H1 (cell line): ENCODE measurements around the gene IL5RA. TPM values are rescaled to one million over a fixed set of nuclear protein-coding genes. Genes with fewer than 3 reads are reported as not detected.

Experiments
- CTCF ChIA-PET: fragments of 300-600 bp; sonication (Branson Sonifier 250); formaldehyde crosslinking; loops from one replicate; lab custom pipeline; 2021; ENCODE audit not compliant: partially characterized antibody; lab: Charles Lee
- POLR2A ChIA-PET: fragments of 300-600 bp; sonication (Branson Sonifier 250); formaldehyde crosslinking; loops from one replicate; lab custom pipeline; 2021; ENCODE audit warnings: inconsistent platforms; ENCODE audit not compliant: partially characterized antibody; lab: Charles Lee
- DNase-seq, 2 experiments: peaks; one replicate each; pipeline versions ENCODE4 v3.0.0 to v3.0.0-alpha.2; 2010 to 2022; ENCODE audit warnings: low spot score in 2 of 2, low read depth in 1 of 2, mixed read lengths in 1 of 2
- FAIRE-seq: peaks from 2 replicates; lab custom pipeline; 2011; peaks lifted over from hg19 to GRCh38; lab: Jason Lieb, UNC
- H2AFZ ChIP-seq: 2 replicates; pipeline ENCODE4 v1.8.1; 2012; ENCODE audit warnings: low read length, inconsistent platforms
- H2AK5ac ChIP-seq: 2 replicates; pipeline ENCODE4 v1.6.1; 2013; ENCODE audit warnings: low read depth, low read length
- H2BK120ac ChIP-seq: replicated peaks from 2 replicates; pipeline ENCODE3; 2013; ENCODE audit warnings: low read depth, low read length, inconsistent platforms
- H2BK12ac ChIP-seq: 2 replicates; pipeline ENCODE4 v1.6.1; 2013; ENCODE audit warnings: low read depth, low read length
- H2BK15ac ChIP-seq: 2 replicates; pipeline ENCODE4 v1.6.1; 2013; ENCODE audit warnings: low read length
- H2BK20ac ChIP-seq: 2 replicates; pipeline ENCODE4 v1.6.1; 2013; ENCODE audit warnings: low read length
- H2BK5ac ChIP-seq: 2 replicates; pipeline ENCODE4 v1.6.1; 2013; ENCODE audit warnings: low read depth, low read length
- H3K14ac ChIP-seq: 2 replicates; pipeline ENCODE4 v1.6.1; 2013; ENCODE audit warnings: inconsistent platforms; ENCODE audit not compliant: insufficient read length
- H3K18ac ChIP-seq: 2 replicates; pipeline ENCODE4 v1.6.1; 2013; ENCODE audit warnings: low read length; ENCODE audit errors: extremely low read depth
- H3K23ac ChIP-seq: 2 replicates; pipeline ENCODE4 v1.6.1; 2013; ENCODE audit warnings: inconsistent platforms; ENCODE audit not compliant: insufficient read length
- H3K23me2 ChIP-seq: 2 replicates; pipeline ENCODE4 v1.6.1; 2013; ENCODE audit warnings: low read depth, low read length
- H3K27ac ChIP-seq: 2 replicates; pipeline ENCODE4 v1.6.1; 2011; ENCODE audit warnings: low read depth, low read length, inconsistent platforms
- H3K27me3 ChIP-seq, 4 experiments: replicated peaks in 1 of 4; 1 replicate in 1 of 4; 2 replicates in 3 of 4; pipeline versions ENCODE4 v1.6.1 to v1.8.1; 2011 to 2013; ENCODE audit warnings: low read length in 3 of 4, mild to moderate bottlenecking in 3 of 4, inconsistent platforms in 2 of 4, mixed read lengths in 2 of 4, moderate library complexity in 1 of 4; ENCODE audit not compliant: control insufficient read depth in 3 of 4, insufficient read depth in 3 of 4; ENCODE audit errors: extremely low read depth in 1 of 4
- H3K36me3 ChIP-seq, 4 experiments: 2 replicates each; pipeline versions ENCODE4 v1.6.1 to v1.8.1; 2011 to 2013; ENCODE audit warnings: mild to moderate bottlenecking in 4 of 4, low read length in 3 of 4, moderate library complexity in 2 of 4, control low read depth in 1 of 4, inconsistent platforms in 1 of 4; ENCODE audit not compliant: insufficient read depth in 4 of 4, control insufficient read depth in 2 of 4
- H3K4ac ChIP-seq: replicated peaks from 2 replicates; pipeline ENCODE3; 2013; ENCODE audit warnings: low read length, low read depth, mixed read lengths, inconsistent platforms; ENCODE audit not compliant: insufficient read length
- H3K4me1 ChIP-seq, 4 experiments: replicated peaks in 1 of 4; 1 replicate in 1 of 4; 2 replicates in 3 of 4; pipeline versions ENCODE4 v1.6.1 to v1.8.1; 2011 to 2013; ENCODE audit warnings: low read length in 3 of 4, inconsistent platforms in 2 of 4, mixed read lengths in 1 of 4; ENCODE audit not compliant: insufficient read depth in 4 of 4, control insufficient read depth in 3 of 4
- H3K4me2 ChIP-seq, 2 experiments: 2 replicates each; pipeline versions ENCODE4 v1.6.1 to v1.8.1; 2011 to 2013; ENCODE audit warnings: low read depth in 2 of 2, low read length in 2 of 2, control low read depth in 1 of 2, inconsistent platforms in 1 of 2, mild to moderate bottlenecking in 1 of 2; ENCODE audit not compliant: insufficient read depth in 1 of 2
- H3K4me3 ChIP-seq, 4 experiments: fragments of 200-600, 300-600 bp in 1 of 4; sonication (generic), shearing (Covaris generic), sonication (Bioruptor Twin) in 1 of 4; 2 replicates each; pipeline versions ENCODE4 v1.5.1 to v1.8.1; 2011 to 2016; ENCODE audit warnings: low read length in 4 of 4, low read depth in 3 of 4, control low read depth in 2 of 4, inconsistent platforms in 2 of 4, mild to moderate bottlenecking in 2 of 4, mixed read lengths in 1 of 4, moderate library complexity in 1 of 4; ENCODE audit not compliant: insufficient read depth in 2 of 4; ENCODE audit errors: extremely low read depth in 1 of 4
- H3K56ac ChIP-seq: replicated peaks from 2 replicates; pipeline ENCODE3; 2013; ENCODE audit warnings: low read depth, mild to moderate bottlenecking, mixed read lengths, low read length, inconsistent platforms; ENCODE audit not compliant: insufficient read length
- H3K79me1 ChIP-seq: 2 replicates; pipeline ENCODE4 v1.6.1; 2013; ENCODE audit warnings: low read depth, low read length, control low read depth
- H3K79me2 ChIP-seq, 2 experiments: 2 replicates each; pipeline versions ENCODE4 v1.6.1 to v1.8.1; 2012 to 2013; ENCODE audit warnings: low read length in 2 of 2, mild to moderate bottlenecking in 2 of 2, inconsistent platforms in 1 of 2; ENCODE audit not compliant: insufficient read depth in 2 of 2, control insufficient read depth in 1 of 2
- H3K9ac ChIP-seq, 4 experiments: replicated peaks in 1 of 4; 1 replicate in 1 of 4; 2 replicates in 3 of 4; pipeline versions ENCODE4 v1.6.1 to v1.8.1; 2011 to 2013; ENCODE audit warnings: low read depth in 3 of 4, low read length in 3 of 4, control low read depth in 2 of 4, mild to moderate bottlenecking in 2 of 4, moderate library complexity in 2 of 4, inconsistent platforms in 1 of 4; ENCODE audit errors: extremely low read depth in 1 of 4
- H3K9me3 ChIP-seq, 2 experiments: 2 replicates each; pipeline versions ENCODE4 v1.6.1 to v1.8.1; 2012 to 2013; ENCODE audit warnings: mild to moderate bottlenecking in 2 of 2, moderate library complexity in 2 of 2, control low read depth in 1 of 2, inconsistent platforms in 1 of 2, low read depth in 1 of 2, low read length in 1 of 2, mixed read lengths in 1 of 2; ENCODE audit not compliant: insufficient read depth in 2 of 2
- H4K20me1 ChIP-seq, 2 experiments: replicated peaks in 1 of 2; 2 replicates each; pipeline versions ENCODE3 to v1.8.1; 2011 to 2013; ENCODE audit warnings: inconsistent platforms in 2 of 2, low read length in 2 of 2, mild to moderate bottlenecking in 1 of 2; ENCODE audit not compliant: insufficient read depth in 2 of 2, control insufficient read depth in 1 of 2
- H4K5ac ChIP-seq: 2 replicates; pipeline ENCODE4 v1.6.1; 2013; ENCODE audit warnings: low read length, low read depth, mixed read lengths, inconsistent platforms; ENCODE audit not compliant: insufficient read length
- H4K8ac ChIP-seq: 2 replicates; pipeline ENCODE4 v1.8.0; 2013; ENCODE audit warnings: mild to moderate bottlenecking, moderate library complexity, low read length, inconsistent platforms; ENCODE audit not compliant: insufficient read depth; ENCODE audit errors: extremely low read depth
- H4K91ac ChIP-seq: replicated peaks from 2 replicates; pipeline ENCODE3; 2013; ENCODE audit warnings: low read length, mixed read lengths, inconsistent platforms; ENCODE audit not compliant: insufficient read length
- CEBPB ChIP-seq: IDR thresholded peaks from 2 replicates; pipeline ENCODE4 v1.6.1; 2012; ENCODE audit warnings: low read depth, low read length
- KDM5A ChIP-seq: fragments of 200-600 bp; IDR thresholded peaks from 2 replicates; pipeline ENCODE4 v1.7.1; 2012; ENCODE audit warnings: mild to moderate bottlenecking, low read length, inconsistent platforms, mixed read lengths
- RBBP5 ChIP-seq: IDR thresholded peaks from 2 replicates; pipeline ENCODE4 v1.7.1; 2012; ENCODE audit warnings: low read depth, mild to moderate bottlenecking, inconsistent platforms, low read length, moderate library complexity, borderline replicate concordance
- WGBS, 2 experiments: shearing (Covaris generic) in 1 of 2; methylation state at CpG; one replicate each; pipeline versions ENCODE4 v1.1.6 to v1.1.7; 2013 to 2015; ENCODE audit warnings: low lambda C conversion rate in 2 of 2, mixed read lengths in 2 of 2, inconsistent platforms in 1 of 2, low coverage in 1 of 2, missing lambda C conversion rate in 1 of 2; ENCODE audit not compliant: insufficient replicate concordance in 2 of 2, insufficient coverage in 1 of 2, insufficient read length in 1 of 2; ENCODE audit errors: extremely low coverage in 1 of 2, missing lambda C conversion rate in 1 of 2; 5-methylcytosine and 5-hydroxymethylcytosine counted together
- polyA plus RNA-seq, 7 experiments: library from polyadenylated mRNA; depleted of rRNA in 3 of 7; stranded (reverse) in 5 of 7; unstranded in 2 of 7; fragments of >200 nt in 5 of 7; fragments of 200-250 nt in 2 of 7; gene quantifications; 1 replicate in 5 of 7; 2 replicates in 1 of 7; 4 replicates in 1 of 7; pipeline versions ENCODE4 v1.2.1 to v1.2.3, GENCODE V29; 2011 to 2013; ENCODE audit warnings: missing spikeins in 2 of 7, mixed read lengths in 2 of 7
- total RNA-seq: library from RNA; stranded (reverse); fragmentation: NEBNext Ultra II Directional; extraction: Animal tissue kit (Norgen Biotek cat#: 25700); gene quantifications from 2 replicates; pipeline ENCODE4 v1.2.1, GENCODE V29; 2021

Gene IL5RA
- total and polyA plus RNA-seq, 2 of the 8 experiments (the other 6 are each of a cell fraction or from before 2014, with no cell fraction given), result not detected

- no peak overlapping the region for H3K4ac ChIP-seq
- no peaks in the 10 kb centered on the region for H3K79me1 ChIP-seq
- no peak overlapping the region for H2AK5ac ChIP-seq
- H2BK12ac ChIP-seq, result no peak overlapping the region
- H2BK20ac ChIP-seq, result no peak overlapping the region
- H4K5ac ChIP-seq, result no peak overlapping the region
- no peaks in the 10 kb centered on the region for H3K36me3 ChIP-seq
- H3K23ac ChIP-seq, result no peak overlapping the region
- no peak overlapping the region for H3K4me3 ChIP-seq
- H4K91ac ChIP-seq, result no peak overlapping the region
- no peaks in the 10 kb centered on the region for H3K27me3 ChIP-seq
- H3K56ac ChIP-seq, result no peak overlapping the region
- H4K20me1 ChIP-seq, result no peaks in the 10 kb centered on the region
- no peak overlapping the region for H2BK5ac ChIP-seq
- no peaks in the 10 kb centered on the region for H3K79me2 ChIP-seq
- H2AFZ ChIP-seq, result no peak overlapping the region
- no peak overlapping the region for H2BK120ac ChIP-seq
- H3K9me3 ChIP-seq, result no peaks in the 10 kb centered on the region
- ChIA-PET POLR2A (interaction anchor here (1.7 kb wide), 1 partner anchor 15 kb away, joined by 3 read pairs; no protein-coding TSS in a partner anchor), CTCF (no interaction called here)
- H3K23me2 ChIP-seq, result no peaks in the 10 kb centered on the region
- no peak overlapping the region for H4K8ac ChIP-seq
- 73% methylated on average over 2 of the region's 2 CpGs; no CpG with 5 or more reads in 1 of the 2 experiments for WGBS, 2 experiments
- peaks cover 1 to 15% (median 3%) of the 10 kb centered on the region in 4 experiments; a peak in 5 of 7 replicates for H3K4me1 ChIP-seq
- no peak overlapping the region for H3K9ac ChIP-seq
- H2BK15ac ChIP-seq, result no peak overlapping the region
- DNase-seq (no peak), FAIRE-seq (no peak)
- no peak overlapping the region for H3K14ac ChIP-seq
- no peak overlapping the region for H3K18ac ChIP-seq
- H3K27ac ChIP-seq, result no peak overlapping the region
- no peak overlapping the region for H3K4me2 ChIP-seq
- TF ChIP-seq CEBPB (no peak), RBBP5 (no peak), KDM5A (no peak)
These were observed 27.8 kb downstream of the IL5RA start for GRCh38 chr3:3082234-3082924.
